C1 segment of cervical spinal cord (tissue), 14 donors: Measurements from ENCODE around the gene STIMATE.

ENCODE experiments used
- DNase-seq, 14 donors: peaks; one replicate each; lab custom pipeline; 2025; lab: John Stamatoyannopoulos, UW

The STIMATE gene

GRCh38 chr3:52817860-52818259 lies 79.5 kb downstream of the STIMATE start:
- no peak for DNase-seq

GRCh38 chr3:52817221-52817620 lies 80.1 kb downstream of the STIMATE start:
- DNase-seq = no peak

DNA sequence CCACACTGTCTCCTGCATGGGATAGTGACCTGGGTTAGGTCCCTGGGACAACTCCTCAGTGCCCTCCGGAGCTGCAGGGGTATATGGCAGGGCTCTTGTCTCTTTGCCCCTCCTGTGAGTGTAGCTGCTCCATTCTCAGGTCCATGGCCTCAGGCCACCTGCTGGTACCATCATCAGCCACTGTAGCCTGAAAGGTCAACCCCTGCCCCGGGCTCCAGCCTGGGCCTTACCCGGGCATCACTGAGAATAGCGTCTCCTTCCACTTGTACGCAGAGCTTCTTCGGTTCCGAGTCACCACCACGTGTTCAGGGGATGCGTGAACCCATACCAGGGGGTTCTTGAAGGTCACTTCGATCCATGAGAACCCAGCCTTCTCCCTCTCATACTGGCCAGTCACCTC lies 80.7 kb downstream of the STIMATE start:
- DNase-seq = no peak

GRCh38 chr3:52816199-52816598 lies 81.1 kb downstream of the STIMATE start:
- DNase-seq = no peak

DNA sequence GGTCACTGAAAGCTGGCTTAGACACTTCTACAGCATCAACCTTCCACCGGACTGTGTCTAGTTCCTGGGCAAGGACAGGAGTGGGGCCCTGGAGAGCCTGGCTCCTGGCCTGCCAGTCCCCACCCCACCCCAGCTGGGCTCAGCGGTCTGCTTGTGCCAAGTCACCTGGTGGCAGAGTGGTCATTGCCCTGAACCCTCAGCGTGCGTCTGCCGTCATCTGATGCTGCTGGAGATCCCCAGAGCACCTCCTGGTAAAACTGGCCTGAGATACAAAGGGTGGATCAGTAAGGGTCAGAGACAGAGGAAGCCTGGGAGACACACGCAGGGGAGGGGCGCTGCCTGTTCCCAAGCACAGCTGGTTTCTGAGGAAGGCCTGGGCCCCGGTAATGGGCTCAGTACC lies 83.5 kb downstream of the STIMATE start:
- DNase-seq = no peak

- DNase-seq = peak in 1 of 14 donors; percentile 47
Observed at GRCh38 chr3:52811452-52812011, 85.8 kb downstream of the STIMATE start.

DNA sequence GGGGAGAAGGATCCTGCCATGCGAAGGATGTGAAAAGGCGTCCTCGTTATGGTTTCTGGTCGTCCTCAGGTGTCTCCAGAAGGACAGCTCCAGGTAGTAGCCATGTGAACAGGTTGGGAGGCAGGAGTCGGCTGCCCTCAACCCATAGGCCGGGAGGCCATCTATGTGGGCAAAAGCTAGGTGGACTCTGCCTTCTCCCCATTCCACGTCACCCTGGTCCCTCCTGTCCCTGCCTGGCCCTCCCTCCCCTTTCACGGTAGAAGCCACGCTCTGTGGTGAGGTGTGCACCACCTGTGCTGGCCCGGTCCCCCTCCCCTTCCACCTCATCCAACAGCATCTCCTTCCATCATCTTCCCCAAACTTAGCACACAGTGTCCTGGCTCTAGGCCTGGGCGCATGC lies 86.4 kb downstream of the STIMATE start:
- no peak for DNase-seq

DNA sequence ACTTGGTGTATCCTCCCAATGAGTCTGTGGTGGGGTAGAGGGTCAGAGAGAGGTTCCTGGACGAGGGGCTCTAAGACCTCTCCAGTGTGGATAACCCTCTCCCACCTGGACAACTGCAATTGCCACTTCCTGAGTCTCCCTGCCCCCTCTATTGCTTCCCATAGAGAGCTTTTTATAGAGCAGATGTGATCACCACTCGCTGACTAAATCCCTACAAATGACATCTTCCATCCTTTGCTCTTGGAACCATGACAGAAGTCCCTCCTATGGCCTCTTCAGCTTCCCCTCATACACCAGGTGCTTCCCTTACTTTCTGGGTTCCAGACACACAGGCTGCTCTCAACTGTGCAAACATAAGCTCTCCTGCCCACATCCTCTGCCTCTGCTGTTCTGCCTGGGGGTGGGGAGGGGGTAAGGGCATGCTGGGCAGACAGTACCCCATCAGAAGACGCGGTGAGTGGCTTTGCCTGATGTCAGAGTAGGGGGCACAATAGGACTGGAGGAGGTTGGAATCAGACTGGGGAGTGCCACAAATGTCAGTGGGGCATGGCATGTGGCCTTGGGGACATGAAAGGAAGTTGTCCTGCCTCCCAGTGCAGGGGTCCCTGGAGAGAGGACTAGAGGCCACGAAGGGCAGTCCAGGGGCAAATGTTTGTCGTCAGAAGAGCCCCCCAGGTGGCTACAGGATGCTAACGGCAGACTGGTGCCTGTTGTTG lies 87.5 kb downstream of the STIMATE start:
- DNase-seq = no peak

- no peak for DNase-seq
Observed at GRCh38 chr3:52809149-52809548, 88.2 kb downstream of the STIMATE start.

- DNase-seq = no peak
Observed at GRCh38 chr3:52805270-52806039, 91.9 kb downstream of the STIMATE start.

DNA sequence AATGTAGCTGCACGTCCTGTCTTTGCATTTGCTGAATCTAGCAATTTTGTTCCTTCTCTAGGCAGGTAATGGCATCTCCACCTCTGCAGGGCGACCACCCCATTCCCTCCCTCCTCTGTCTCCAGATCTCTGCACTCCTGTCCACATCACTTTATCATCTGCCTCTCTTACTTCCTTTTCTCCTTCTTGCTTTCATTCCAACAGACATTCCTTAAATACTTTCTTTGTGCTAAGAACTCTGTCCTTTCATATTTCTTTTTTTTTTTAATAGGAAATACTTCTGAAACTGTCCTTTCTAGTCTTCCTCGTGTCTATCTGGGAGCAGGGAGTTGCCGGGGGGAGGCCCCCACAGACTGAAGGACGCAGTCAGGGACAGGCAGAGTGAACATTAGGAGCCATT lies 95.5 kb downstream of the STIMATE start:
- DNase-seq = no peak

DNA sequence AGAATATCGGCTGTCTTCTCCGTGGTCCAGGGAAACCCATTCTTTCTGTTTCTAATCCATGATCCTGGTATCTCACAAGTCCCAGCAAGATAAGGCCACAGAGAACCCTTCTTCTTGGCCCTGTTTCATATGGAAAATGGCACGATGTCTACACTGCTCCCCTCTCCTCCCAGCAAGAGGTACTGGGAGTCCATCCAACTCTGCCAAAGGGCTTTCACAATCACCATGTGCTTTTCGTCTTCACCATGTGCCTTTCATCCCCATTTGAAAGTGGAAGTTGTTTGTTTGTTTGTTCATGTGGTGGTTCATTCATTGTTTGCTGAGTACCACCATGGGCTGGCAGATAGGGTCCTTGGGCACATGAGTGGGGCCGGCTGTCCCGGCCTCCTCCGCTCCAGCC lies 97.3 kb downstream of the STIMATE start:
- no peak for DNase-seq

- DNase-seq = no peak
Observed at GRCh38 chr3:52798978-52799476, 98.3 kb downstream of the STIMATE start.

DNA sequence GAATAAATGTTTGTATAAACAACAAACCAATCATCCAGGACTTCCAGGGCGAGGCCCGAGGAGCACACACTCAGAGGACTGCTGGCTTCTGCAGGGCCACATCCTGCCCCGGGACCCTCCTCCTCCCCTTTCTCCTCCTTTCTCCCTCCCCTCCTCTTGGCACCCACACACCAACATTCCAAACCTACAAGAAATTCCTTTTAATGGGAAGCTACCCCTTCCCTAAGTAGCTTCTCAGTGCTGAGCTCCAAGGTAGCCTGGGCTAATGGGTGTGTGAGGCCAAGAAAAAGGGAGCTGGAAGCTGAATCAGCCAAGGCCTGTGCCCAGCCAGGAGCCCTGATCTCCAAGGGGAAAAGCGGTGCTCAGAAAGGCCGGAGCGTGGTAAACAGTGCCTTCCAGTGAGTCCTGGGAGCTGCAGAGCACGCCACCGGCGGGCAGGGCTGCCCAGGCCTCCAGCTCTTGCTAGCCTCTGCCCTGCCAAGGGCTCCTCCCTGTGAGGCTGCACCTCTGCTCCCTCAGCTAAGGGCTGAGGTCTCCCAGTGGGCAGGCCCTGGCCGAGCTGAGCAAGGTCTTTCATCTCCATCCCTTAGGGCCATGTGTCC lies 98.9 kb downstream of the STIMATE start:
- DNase-seq = no peak

GRCh38 chr3:52796411-52796810 lies 100.9 kb downstream of the STIMATE start:
- no peak for DNase-seq

GRCh38 chr3:52795298-52795900 lies 101.9 kb downstream of the STIMATE start:
- DNase-seq = no peak

DNA sequence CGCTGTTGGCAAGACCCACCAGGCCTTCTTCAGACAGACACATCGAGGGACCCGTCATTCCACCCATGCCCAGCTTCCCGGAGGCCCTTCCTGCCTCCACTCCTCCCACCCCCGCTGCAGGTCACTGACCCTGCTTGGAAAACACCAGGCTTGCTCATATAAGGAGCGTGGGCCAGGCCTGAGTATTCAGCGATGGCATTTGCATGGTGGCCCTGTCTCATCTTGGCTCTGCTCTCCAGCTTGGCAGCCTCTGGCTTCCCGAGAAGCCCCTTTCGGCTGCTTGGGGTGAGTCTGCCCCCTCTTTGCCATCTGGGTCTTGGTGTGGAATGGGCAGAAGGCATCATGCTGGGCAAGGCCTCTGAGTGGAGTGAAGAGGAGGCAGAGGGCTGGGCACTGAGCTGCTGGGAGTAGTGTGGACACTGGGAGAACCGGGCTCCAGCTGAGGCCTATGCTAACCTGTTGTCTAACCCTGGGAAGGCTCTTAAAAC lies 102.7 kb downstream of the STIMATE start, which contains the start of gene ITIH3:
ITIH3 (plus strand) TSS at position 185 of the 488 bp plus-strand sequence; CDS start at position 193, 8 bp downstream.
- peak in 1 of 14 donors; percentile 8 for DNase-seq

DNA sequence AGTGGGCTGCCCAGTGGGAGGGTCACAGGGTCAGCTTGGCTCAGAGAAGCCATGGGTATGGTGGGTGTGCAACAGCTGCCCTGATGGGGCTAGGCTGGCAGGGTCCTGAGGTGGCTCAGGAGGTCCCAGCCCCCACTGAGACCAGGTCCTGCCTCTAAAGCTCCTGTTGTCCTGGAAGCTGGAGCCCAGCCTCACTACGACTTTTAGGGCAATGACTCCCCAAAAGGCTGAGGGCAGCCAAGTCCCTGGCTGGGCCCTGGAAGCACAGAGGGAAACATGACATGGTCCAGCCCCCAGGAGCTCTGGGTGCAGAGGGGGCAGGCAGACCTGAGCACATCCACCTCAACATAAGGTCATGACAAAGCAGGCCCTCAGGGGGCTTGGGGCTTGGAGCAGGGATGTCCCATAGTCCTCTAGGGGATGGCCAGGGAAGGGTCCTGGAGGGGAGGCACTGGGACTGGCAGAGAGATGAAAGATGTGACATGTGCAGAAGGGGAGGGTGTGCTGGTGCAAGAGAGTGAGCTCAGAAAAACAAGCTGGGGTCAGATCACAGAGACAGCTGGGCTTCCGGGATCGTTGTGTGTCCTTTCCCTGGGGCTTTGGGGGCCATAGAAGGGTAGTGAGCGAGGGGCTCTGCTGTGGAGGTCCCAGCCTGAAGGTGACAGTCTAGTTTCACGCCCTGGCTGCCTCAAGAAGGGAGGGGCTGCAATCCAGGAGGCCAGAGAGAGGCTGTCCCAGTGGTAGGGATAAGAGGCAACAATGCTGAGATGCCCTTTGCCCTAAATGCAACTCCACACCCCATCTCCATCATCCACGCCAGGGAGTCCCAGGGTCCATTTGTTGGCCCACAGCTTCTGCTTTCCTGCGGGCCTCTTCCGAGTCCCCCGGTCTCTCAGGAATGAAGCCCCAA lies 103.4 kb downstream of the STIMATE start:
- DNase-seq = no peak

DNA sequence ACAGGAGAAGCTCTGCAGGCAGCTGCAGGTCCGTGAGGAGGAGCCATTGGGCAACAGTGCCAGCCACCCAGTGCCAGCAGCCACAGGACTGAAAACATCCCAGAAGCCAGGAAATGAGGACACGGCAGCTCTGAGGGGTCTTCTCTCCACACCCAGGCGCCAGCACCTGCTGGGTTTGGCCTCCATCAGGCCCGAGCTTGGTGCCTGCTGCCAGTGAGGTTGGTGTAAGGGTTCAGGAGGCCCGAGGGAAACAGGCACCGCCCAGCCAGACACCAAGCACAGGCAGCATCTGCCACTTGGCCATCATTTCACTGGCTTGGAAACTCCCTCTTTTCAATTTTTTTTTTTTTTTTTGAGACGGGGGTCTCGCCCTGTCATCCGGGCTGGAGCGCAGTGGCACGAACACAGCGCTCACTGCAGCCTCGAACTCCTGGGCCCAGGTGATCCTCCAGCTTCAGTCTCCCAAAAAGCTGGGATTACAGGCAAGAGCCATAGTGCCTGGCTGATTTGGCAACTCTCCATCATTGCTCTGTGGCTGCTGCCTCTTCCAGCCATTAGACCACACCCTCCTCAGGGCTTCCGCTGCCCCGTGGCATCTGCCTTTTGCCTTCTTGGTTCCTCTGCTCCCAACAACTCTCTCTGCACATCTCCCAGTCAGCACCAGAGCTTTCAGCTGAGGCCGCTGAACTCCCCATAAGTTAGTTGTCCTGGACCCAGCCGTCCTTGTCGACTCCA lies 104.2 kb downstream of the STIMATE start:
- no peak for DNase-seq

- DNase-seq = no peak
Observed at GRCh38 chr3:52792413-52792812, 104.9 kb downstream of the STIMATE start.
